ENCODE results near the gene ESPN. TPM values are rescaled to one million over a fixed set of nuclear protein-coding genes. Genes with fewer than 3 reads are reported as not detected.

The ESPN gene
- total RNA-seq, 2 experiments from 2014 or later: 0.39 to 0.44 TPM

DNA sequence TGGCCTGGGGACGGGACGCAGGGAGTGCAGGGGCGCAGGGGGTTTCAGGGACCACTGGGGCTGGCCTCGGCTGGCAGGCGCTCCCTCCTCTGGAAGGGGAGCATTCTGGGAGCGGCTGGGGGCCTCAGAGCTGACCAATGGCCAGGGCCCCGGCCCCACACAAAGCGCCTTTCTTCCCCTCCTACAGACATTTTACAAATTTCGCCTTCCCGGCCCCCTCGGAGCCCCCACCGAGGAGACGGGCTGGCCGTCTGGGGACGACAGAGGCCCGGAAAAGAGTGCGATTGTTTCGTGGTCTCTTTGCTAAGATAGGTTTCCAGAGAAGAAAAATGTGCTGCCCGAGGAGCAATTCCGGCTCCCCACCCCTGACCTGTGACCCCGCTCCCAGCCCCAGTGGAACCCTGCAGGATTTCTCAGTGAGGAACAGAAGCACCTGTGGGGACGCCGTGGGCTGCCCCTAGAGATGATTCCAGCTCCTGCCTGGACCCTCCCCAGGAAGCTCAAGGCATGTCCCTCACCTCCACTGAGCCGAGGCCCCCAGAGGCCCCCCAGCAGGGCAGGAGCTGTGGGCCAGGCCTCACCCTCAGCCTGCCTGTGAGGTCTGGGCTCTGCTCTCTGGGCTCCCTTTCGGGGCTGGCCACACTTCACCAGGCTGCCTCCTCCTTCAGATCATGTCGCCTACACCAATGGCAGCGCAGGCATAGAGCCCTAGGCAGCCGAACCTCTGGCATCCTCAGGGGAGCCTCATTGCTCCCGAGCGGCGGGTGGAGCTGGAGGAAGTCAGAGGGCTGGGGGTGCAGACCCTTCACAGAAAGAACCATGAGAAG, 81.8 kb downstream of the ESPN start:
- H3K27ac Mint-ChIP-seq: no peak overlapping the region
- H3K36me3 Mint-ChIP-seq: no peaks in the 10 kb centered on the region
- no peaks in the 10 kb centered on the region for H3K9me3 Mint-ChIP-seq
- no peak overlapping the region for H3K4me3 Mint-ChIP-seq
- H3K27me3 Mint-ChIP-seq: peaks cover 4% of the 10 kb centered on the region
- H3K4me1 Mint-ChIP-seq: no peaks in the 10 kb centered on the region
- no peak for DNase-seq

DNA sequence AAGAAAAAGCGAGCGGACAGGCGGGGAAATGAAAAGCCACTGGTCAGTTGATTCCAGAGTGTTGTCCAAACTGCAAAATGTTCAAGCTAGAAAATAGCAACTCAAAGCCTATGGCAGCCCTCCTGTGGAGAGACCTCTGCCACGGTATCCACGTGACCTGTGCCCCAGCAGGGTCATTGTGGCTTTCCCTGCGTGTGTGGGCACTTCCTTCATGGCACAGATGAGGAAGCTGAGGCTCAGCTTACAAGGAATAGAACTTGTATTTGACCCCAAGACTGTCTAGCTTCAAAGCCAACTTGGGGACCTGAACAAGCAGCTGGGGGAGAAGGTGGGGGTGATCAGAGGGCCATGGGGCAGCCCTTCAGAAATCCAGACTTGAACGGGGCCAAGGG, 82.5 kb downstream of the ESPN start:
- no peak for DNase-seq
- Mint-ChIP-seq H3K4me1 (no peaks in the 10 kb centered on the region), H3K4me3 (no peak overlapping the region), H3K36me3 (no peaks in the 10 kb centered on the region), H3K27ac (no peak overlapping the region), H3K9me3 (no peaks in the 10 kb centered on the region), H3K27me3 (peaks cover 4% of the 10 kb centered on the region)

DNA sequence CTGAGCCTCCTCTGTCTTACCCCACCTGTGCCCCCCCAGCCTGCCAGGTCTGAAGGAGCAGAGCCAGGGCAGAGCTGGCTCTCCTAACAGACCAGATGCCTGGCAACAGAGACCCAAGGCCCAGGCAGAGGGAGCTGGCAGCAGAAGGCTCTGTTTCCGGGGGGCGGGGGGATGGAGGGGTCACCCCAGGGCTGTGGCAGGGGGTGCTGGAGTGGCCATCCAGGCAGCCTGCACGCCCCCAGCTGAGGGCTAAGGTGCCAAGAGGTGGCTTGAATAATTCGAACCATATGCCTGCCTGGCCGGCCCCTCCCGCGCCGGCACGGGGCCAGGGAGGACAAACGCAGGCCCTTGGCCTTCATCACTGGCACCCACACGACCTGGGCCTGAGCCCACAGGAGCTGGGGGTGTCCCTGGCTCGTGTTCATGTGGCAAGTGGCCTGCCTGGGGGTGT, 82.9 kb downstream of the ESPN start:
- no peaks in the 10 kb centered on the region for H3K4me1 Mint-ChIP-seq
- H3K27me3 Mint-ChIP-seq: peaks cover 4% of the 10 kb centered on the region
- no peak overlapping the region for H3K27ac Mint-ChIP-seq
- no peak overlapping the region for H3K4me3 Mint-ChIP-seq
- H3K9me3 Mint-ChIP-seq: no peaks in the 10 kb centered on the region
- no peaks in the 10 kb centered on the region for H3K36me3 Mint-ChIP-seq
- no peak for DNase-seq

DNA sequence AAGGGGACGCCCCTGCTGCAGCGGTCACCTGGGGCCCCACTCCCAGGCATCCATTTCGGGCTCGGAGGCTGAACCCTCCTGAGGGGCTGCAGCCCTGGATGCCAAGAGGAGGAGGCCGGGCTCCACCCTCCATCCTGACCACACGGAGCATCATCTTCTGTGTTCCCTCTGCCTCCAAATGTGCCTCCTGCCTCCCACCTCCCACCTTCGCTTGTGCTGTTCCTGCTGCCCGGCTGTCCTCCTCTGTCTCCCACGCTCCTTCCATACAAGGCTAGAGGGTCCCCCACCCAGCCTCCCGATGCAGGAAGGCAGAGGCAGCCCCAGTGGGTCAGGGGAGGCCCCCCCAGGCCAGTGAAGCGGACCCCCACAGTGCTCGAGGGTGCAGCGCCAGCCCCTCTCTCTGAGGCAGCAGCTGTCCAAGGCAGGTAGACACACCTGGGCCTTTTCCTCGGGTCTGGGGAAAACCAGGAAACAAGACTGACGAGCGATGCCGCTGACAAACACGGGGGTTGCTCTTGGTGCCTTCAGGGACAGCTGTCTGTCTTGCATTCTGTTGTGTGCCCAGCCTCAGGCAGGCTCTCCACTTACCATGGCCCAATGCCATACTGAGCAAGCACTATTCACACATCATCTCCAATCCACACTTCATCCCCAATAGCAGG, 83.7 kb downstream of the ESPN start:
- Mint-ChIP-seq H3K4me3 (no peak overlapping the region), H3K27ac (no peak overlapping the region), H3K4me1 (no peaks in the 10 kb centered on the region), H3K36me3 (no peaks in the 10 kb centered on the region), H3K9me3 (no peaks in the 10 kb centered on the region), H3K27me3 (peaks cover 4% of the 10 kb centered on the region)
- no peak for DNase-seq

GRCh38 chr1:6508816-6509189, 84.2 kb downstream of the ESPN start:
- DNase-seq: no peak
- Mint-ChIP-seq H3K4me3 (no peak overlapping the region), H3K9me3 (no peaks in the 10 kb centered on the region), H3K27me3 (peaks cover 4% of the 10 kb centered on the region), H3K36me3 (no peaks in the 10 kb centered on the region), H3K27ac (no peak overlapping the region), H3K4me1 (no peaks in the 10 kb centered on the region)

DNA sequence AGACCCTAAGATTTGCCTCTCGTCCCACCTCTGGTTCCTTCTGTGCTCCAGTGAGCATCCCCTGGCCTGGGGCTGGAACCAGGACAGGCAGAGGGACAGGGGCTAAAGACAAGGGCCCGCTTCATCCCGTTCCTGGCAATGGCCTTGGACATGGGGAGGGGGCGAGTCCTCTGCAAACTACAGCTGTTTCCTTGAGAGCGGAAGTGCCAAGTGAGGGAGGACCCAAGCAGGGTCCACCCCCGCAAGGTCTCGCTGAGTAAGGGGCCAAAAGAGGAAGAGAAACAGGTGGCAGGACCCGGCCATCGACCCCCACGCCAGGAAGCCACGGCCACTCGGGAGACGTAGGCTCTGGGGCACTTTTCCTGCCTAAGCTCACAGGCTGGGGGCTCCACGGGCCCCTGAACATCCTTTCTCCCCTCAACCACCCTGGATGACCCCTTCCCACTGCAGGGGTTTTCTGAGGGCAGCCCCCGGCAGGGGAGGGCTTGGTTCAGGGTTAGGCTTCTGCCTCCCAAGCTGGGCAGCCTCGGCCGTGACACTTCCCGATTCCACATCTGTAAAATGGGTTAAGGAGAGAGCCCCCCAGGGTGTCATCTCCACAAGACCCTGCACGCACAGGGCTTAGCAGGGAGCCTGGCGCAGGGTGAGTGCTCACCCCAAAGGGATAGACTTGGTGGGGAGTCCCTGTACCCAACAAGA, 84.8 kb downstream of the ESPN start:
- no peaks in the 10 kb centered on the region for H3K4me1 Mint-ChIP-seq
- no peak for DNase-seq
- no peak overlapping the region for H3K4me3 Mint-ChIP-seq
- no peaks in the 10 kb centered on the region for H3K9me3 Mint-ChIP-seq
- no peak overlapping the region for H3K27ac Mint-ChIP-seq
- no peaks in the 10 kb centered on the region for H3K36me3 Mint-ChIP-seq
- peaks cover 4% of the 10 kb centered on the region for H3K27me3 Mint-ChIP-seq

- Mint-ChIP-seq H3K36me3 (no peaks in the 10 kb centered on the region), H3K4me1 (no peaks in the 10 kb centered on the region), H3K27ac (no peak overlapping the region), H3K27me3 (peaks cover 4% of the 10 kb centered on the region), H3K9me3 (no peaks in the 10 kb centered on the region), H3K4me3 (no peak overlapping the region)
- no peak for DNase-seq
Measured at GRCh38 chr1:6509919-6510291, 85.3 kb downstream of the ESPN start.

- Mint-ChIP-seq H3K27ac (no peak overlapping the region), H3K27me3 (peaks cover under 1% of the 10 kb centered on the region), H3K4me3 (no peak overlapping the region), H3K36me3 (no peaks in the 10 kb centered on the region), H3K4me1 (no peaks in the 10 kb centered on the region), H3K9me3 (no peaks in the 10 kb centered on the region)
- no peak for DNase-seq
Measured at GRCh38 chr1:6510493-6510892, 85.9 kb downstream of the ESPN start.

Other genes with a start within 250 kb of the ESPN start
- gene CHD5, start 244.5 kb upstream of the ESPN start, total RNA-seq: under 1 TPM; 0.44 to 0.56 TPM
- gene RPL22, start 225.2 kb upstream of the ESPN start, total RNA-seq: 100 to 1,000 TPM; 481 to 486 TPM
- gene RNF207, start 218.7 kb upstream of the ESPN start, total RNA-seq: 1 to 10 TPM; 5.0 to 6.2 TPM
- 10 to 100 TPM; 57.4 to 58.1 TPM for gene ICMT, start 188.8 kb upstream of the ESPN start, total RNA-seq
- not detected for gene HES3, start 180.6 kb upstream of the ESPN start, total RNA-seq
- gene GPR153, start 163.7 kb upstream of the ESPN start, total RNA-seq: under 1 TPM; 0.54 to 0.56 TPM
- 10 to 100 TPM; 80.8 to 86.2 TPM for gene ACOT7, start 31.0 kb upstream of the ESPN start, total RNA-seq
- gene HES2, start 4.9 kb upstream of the ESPN start, total RNA-seq: not detected
- 10 to 100 TPM; 64.7 to 67.8 TPM for gene TNFRSF25, start 41.4 kb downstream of the ESPN start, total RNA-seq
- 1 to 10 TPM; 2.2 to 2.3 TPM for gene PLEKHG5, start 66.9 kb downstream of the ESPN start, total RNA-seq
- gene NOL9, start 129.7 kb downstream of the ESPN start, total RNA-seq: 10 to 100 TPM; 54.1 to 55.1 TPM
- not detected for gene TAS1R1, start 130.5 kb downstream of the ESPN start, total RNA-seq
- gene ZBTB48, start 155.2 kb downstream of the ESPN start, total RNA-seq: 10 to 100 TPM; 22.1 to 26.4 TPM
- gene KLHL21, start 178.1 kb downstream of the ESPN start, total RNA-seq: 10 to 100 TPM; 31.2 TPM
- gene PHF13, start 189.0 kb downstream of the ESPN start, total RNA-seq: 10 to 100 TPM; 10.9 to 11.7 TPM
- gene THAP3, start 200.1 kb downstream of the ESPN start, total RNA-seq: 10 to 100 TPM; 16.2 to 16.4 TPM